IMR-90 (cell line): ENCODE measurements around the gene GOLIM4. TPM values are rescaled to one million over a fixed set of nuclear protein-coding genes. Genes with fewer than 3 reads are reported as not detected.

ENCODE experiments used
- ATAC-seq: fragments of 200-7000 bp; cut with Tn5 transposase; 2 replicates; pipeline ENCODE4 v1.9.1; 2020; ENCODE audit warnings: low read depth, mild to moderate bottlenecking, moderate library complexity
- BruUV-seq: library from RNA; stranded (reverse); fragments of 400-500 nt; replicated peaks from 2 replicates; lab custom pipeline; 2021; lab: Mats Ljungman, UMichigan
- CTCF ChIA-PET: fragments of 300-600 bp; formaldehyde crosslinking; extraction: SDS; loops from one replicate; lab custom pipeline; 2021; ENCODE audit warnings: antibody characterized with exemption; lab: Yijun Ruan, JAX
- POLR2A ChIA-PET: fragments of 300-600 bp; sonication (Branson Sonifier 250); formaldehyde crosslinking; loops from one replicate; lab custom pipeline; 2022; ENCODE audit warnings: antibody characterized with exemption; ENCODE audit not compliant: unreplicated experiment; lab: Charles Lee
- DNase-seq: peaks from one replicate; pipeline ENCODE4 v3.0.0; 2013
- H2AFZ ChIP-seq: replicated peaks from 2 replicates; pipeline ENCODE3; 2013; ENCODE audit warnings: low read length, mild to moderate bottlenecking; ENCODE audit not compliant: poor library complexity
- H2AK5ac ChIP-seq: 2 replicates; pipeline ENCODE4 v1.6.1; 2013; ENCODE audit warnings: low read depth, low read length, inconsistent platforms
- H2AK9ac ChIP-seq: replicated peaks from 2 replicates; pipeline ENCODE3; 2013; ENCODE audit warnings: mild to moderate bottlenecking, low read depth, low read length, moderate library complexity; ENCODE audit not compliant: poor library complexity
- H2BK120ac ChIP-seq: 2 replicates; pipeline ENCODE4 v1.6.1; 2013; ENCODE audit warnings: low read depth, low read length, inconsistent platforms
- H2BK15ac ChIP-seq: 3 replicates; pipeline ENCODE4 v1.6.1; 2013; ENCODE audit warnings: low read depth, low read length, inconsistent platforms
- H2BK20ac ChIP-seq: 2 replicates; pipeline ENCODE4 v1.6.1; 2013; ENCODE audit warnings: low read depth, mild to moderate bottlenecking, inconsistent platforms, low read length, moderate library complexity
- H2BK5ac ChIP-seq: 2 replicates; pipeline ENCODE4 v1.6.1; 2013; ENCODE audit warnings: mild to moderate bottlenecking, low read depth, low read length, inconsistent platforms; ENCODE audit not compliant: poor library complexity, severe bottlenecking
- H3K14ac ChIP-seq: replicated peaks from 2 replicates; pipeline ENCODE4 v1.6.1; 2013; ENCODE audit warnings: low read depth, low read length, inconsistent platforms
- H3K18ac ChIP-seq: 2 replicates; pipeline ENCODE4 v1.6.1; 2013; ENCODE audit warnings: low read depth, low read length, control low read depth
- H3K23ac ChIP-seq: 2 replicates; pipeline ENCODE4 v1.6.1; 2013; ENCODE audit warnings: low read depth, low read length, inconsistent platforms
- H3K27ac ChIP-seq: 2 replicates; pipeline ENCODE4 v1.5.1; 2013; ENCODE audit warnings: mild to moderate bottlenecking, control low read depth, low read length; ENCODE audit not compliant: insufficient read depth
- H3K27me3 ChIP-seq: 2 replicates; pipeline ENCODE4 v1.6.1; 2013; ENCODE audit warnings: low read length; ENCODE audit not compliant: control insufficient read depth, insufficient read depth
- H3K36me3 ChIP-seq: 2 replicates; pipeline ENCODE4 v1.6.1; 2013; ENCODE audit warnings: low read length, mixed read lengths; ENCODE audit not compliant: control insufficient read depth, insufficient read depth
- H3K4ac ChIP-seq: 2 replicates; pipeline ENCODE4 v1.6.1; 2013; ENCODE audit warnings: low read depth, low read length, inconsistent platforms
- H3K4me1 ChIP-seq: 2 replicates; pipeline ENCODE4 v1.6.1; 2013; ENCODE audit warnings: low read length, mixed read lengths; ENCODE audit not compliant: control insufficient read depth, insufficient read depth
- H3K4me2 ChIP-seq: 2 replicates; pipeline ENCODE4 v1.6.1; 2013; ENCODE audit warnings: low read depth, mild to moderate bottlenecking, control low read depth, low read length, moderate library complexity
- H3K4me3 ChIP-seq: 2 replicates; pipeline ENCODE4 v1.5.1; 2013; ENCODE audit warnings: low read depth, mild to moderate bottlenecking, control low read depth, low read length, moderate library complexity; ENCODE audit not compliant: insufficient read depth
- H3K56ac ChIP-seq: 2 replicates; pipeline ENCODE4 v1.6.1; 2013; ENCODE audit warnings: low read length, inconsistent platforms; ENCODE audit not compliant: insufficient read depth; ENCODE audit errors: extremely low read depth
- H3K79me1 ChIP-seq, 2 experiments: 2 replicates each; pipeline ENCODE4 v1.6.1; 2013; ENCODE audit warnings: low read length in 2 of 2, inconsistent platforms in 1 of 2, low read depth in 1 of 2
- H3K9ac ChIP-seq: 2 replicates; pipeline ENCODE4 v1.6.1; 2013; ENCODE audit warnings: low read depth, low read length, control low read depth
- H3K9me1 ChIP-seq: 2 replicates; pipeline ENCODE4 v1.6.1; 2013; ENCODE audit warnings: low read length, inconsistent platforms; ENCODE audit not compliant: insufficient read depth
- H3K9me3 ChIP-seq: 2 replicates; pipeline ENCODE4 v1.6.1; 2013; ENCODE audit warnings: low read length; ENCODE audit not compliant: control insufficient read depth, insufficient read depth
- H4K20me1 ChIP-seq: 2 replicates; pipeline ENCODE4 v1.6.1; 2013; ENCODE audit warnings: low read length, inconsistent platforms; ENCODE audit not compliant: insufficient read depth
- H4K5ac ChIP-seq: 2 replicates; pipeline ENCODE4 v1.6.1; 2013; ENCODE audit warnings: mild to moderate bottlenecking, low read depth, low read length, control low read depth
- H4K8ac ChIP-seq, 2 experiments: 2 replicates each; pipeline ENCODE4 v1.6.1; 2013; ENCODE audit warnings: low read depth in 2 of 2, low read length in 2 of 2, control low read depth in 1 of 2, inconsistent platforms in 1 of 2
- H4K91ac ChIP-seq: 2 replicates; pipeline ENCODE4 v1.6.1; 2013; ENCODE audit warnings: low read depth, low read length, inconsistent platforms; ENCODE audit not compliant: insufficient read depth
- MAZ ChIP-seq: IDR thresholded peaks from 2 replicates; pipeline ENCODE4 v1.6.1; 2012; ENCODE audit warnings: low read depth, mild to moderate bottlenecking, low read length, improper control_type of control experiment, moderate library complexity, borderline replicate concordance
- MXI1 ChIP-seq: IDR thresholded peaks from 2 replicates; pipeline ENCODE4 v1.6.1; 2012; ENCODE audit warnings: low read depth, mild to moderate bottlenecking, low read length, moderate library complexity, borderline replicate concordance
- RFX5 ChIP-seq: IDR thresholded peaks from 2 replicates; pipeline ENCODE4 v1.8.0; 2012; ENCODE audit warnings: low read depth, mild to moderate bottlenecking, low read length, moderate library complexity
- WGBS, 2 experiments: methylation state at CpG; one replicate each; pipeline versions ENCODE4 v1.1.5 to v1.1.7; 2013; ENCODE audit warnings: missing lambda C conversion rate in 2 of 2; ENCODE audit not compliant: insufficient read length in 1 of 2; ENCODE audit errors: extremely low coverage in 2 of 2; 5-methylcytosine and 5-hydroxymethylcytosine counted together
- dilution Hi-C: fragments of 300-500 bp; cut with HindIII; formaldehyde crosslinking; loops from one replicate; pipeline ENCODE4 v1.14.3; 2018; ENCODE audit warnings: low sequenced_read_pairs; ENCODE audit not compliant: unreplicated experiment
- in situ Hi-C: fragments of 300-500 bp; cut with MboI; formaldehyde crosslinking; loops from 3 replicates; pipeline ENCODE4 v1.14.3; 2019; ENCODE audit warnings: low sequenced_read_pairs, inconsistent platforms, mixed read lengths
- intact Hi-C: fragments of 100-400 bp; cut with micrococcal nuclease; formaldehyde crosslinking; loops from 2 replicates; pipeline ENCODE4 v1.10.0; 2022
- polyA plus RNA-seq, 3 experiments: library from polyadenylated mRNA; depleted of rRNA; stranded (reverse); fragments of >200 nt; gene quantifications; 2 replicates each; pipeline ENCODE4 v1.2.3, GENCODE V29; 2012; ENCODE audit warnings: low replicate concordance in 1 of 3
- total RNA-seq: library from RNA; depleted of rRNA; stranded (reverse); fragments of >200 nt; gene quantifications from 2 replicates; pipeline ENCODE4 v1.2.3, GENCODE V29; 2012

The GOLIM4 gene
- total and polyA plus RNA-seq, 2 of the 4 experiments (the other 2 are of a cell fraction) = 44.6 to 71.2 TPM

DNA sequence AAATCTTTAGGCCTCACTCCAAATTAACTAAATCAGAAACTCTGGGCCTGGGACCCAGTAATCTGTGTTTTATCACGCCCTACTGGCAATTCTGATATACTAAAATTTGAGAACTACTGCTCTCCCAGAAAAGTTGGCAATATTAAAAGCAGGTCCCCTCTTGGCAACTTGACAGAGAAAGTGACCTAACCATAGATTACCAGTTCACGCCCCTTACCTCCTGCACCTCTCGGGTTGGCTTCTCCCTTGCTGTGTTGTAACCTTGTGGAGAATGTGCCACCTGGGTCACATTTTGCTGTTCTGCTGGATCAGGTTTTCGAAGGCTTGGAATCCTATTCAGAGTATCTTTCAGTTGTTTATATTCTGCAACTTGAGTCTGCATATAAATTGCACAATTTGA lies 59.1 kb downstream of the GOLIM4 start:
- no peak overlapping the region for H3K4ac ChIP-seq
- no peaks in the 10 kb centered on the region for H3K9me1 ChIP-seq
- no peak overlapping the region for H3K4me3 ChIP-seq
- peaks cover 14 to 19% of the 10 kb centered on the region in 2 experiments; a peak in 3 of 4 replicates for H3K79me1 ChIP-seq
- no peak overlapping the region for H3K9ac ChIP-seq
- H3K36me3 ChIP-seq = peaks cover 11% of the 10 kb centered on the region
- H3K14ac ChIP-seq = no peak overlapping the region
- H3K27me3 ChIP-seq = no peaks in the 10 kb centered on the region
- no peak overlapping the region for H2AK5ac ChIP-seq
- peaks cover 3% of the 10 kb centered on the region; the same call in 1 of the 2 replicates for H3K4me1 ChIP-seq
- ChIA-PET POLR2A (no interaction called here), CTCF (no interaction called here)
- H2BK5ac ChIP-seq = no peak overlapping the region
- no peaks in the 10 kb centered on the region for H4K20me1 ChIP-seq
- in situ Hi-C loops = no loop called here
- no peak for DNase-seq
- no CpG with 5 or more reads among the region's 4 CpGs for WGBS, 2 experiments
- no peak overlapping the region for H4K91ac ChIP-seq
- H2BK15ac ChIP-seq = no peak overlapping the region
- no peak overlapping the region for H2BK20ac ChIP-seq
- H2BK120ac ChIP-seq = no peak overlapping the region
- H4K5ac ChIP-seq = no peak overlapping the region
- no peak overlapping the region for H3K4me2 ChIP-seq
- TF ChIP-seq RFX5 = no peak
- no peak for TF ChIP-seq MXI1
- TF ChIP-seq MAZ = no peak
- H3K18ac ChIP-seq = no peak overlapping the region
- no peak overlapping the region for H4K8ac ChIP-seq
- BruUV-seq = no TSS peak
- no peaks in the 10 kb centered on the region for H3K9me3 ChIP-seq
- no peak overlapping the region for H2AFZ ChIP-seq
- H3K27ac ChIP-seq = no peak overlapping the region
- no peak overlapping the region for H3K23ac ChIP-seq
- dilution Hi-C loops = loop anchor here (25.0 kb wide), 1 partner anchor 126 kb away; no protein-coding TSS in a partner anchor
- H3K56ac ChIP-seq = no peak overlapping the region
- no peak overlapping the region for H2AK9ac ChIP-seq
- no peak for ATAC-seq
- intact Hi-C loops = no loop called here
